ENCODE results near the gene RYR3.

DNA sequence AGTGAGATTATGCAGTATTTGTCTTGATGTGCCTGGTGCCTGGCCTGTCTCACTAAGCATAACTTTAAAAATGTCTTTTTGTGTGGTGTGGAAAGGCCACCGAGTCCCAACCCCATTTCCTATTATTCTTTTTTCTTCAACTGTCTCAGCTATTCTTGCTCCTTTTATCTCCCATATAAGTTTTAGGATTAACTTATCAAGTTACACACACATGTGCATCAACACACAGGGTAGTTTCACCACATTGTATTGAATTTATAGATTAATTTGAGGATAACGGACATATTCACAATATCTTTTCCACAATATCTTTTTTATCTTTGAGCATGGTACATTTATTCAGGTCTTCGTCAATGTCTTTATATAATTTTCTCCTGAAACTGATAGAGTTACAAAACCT, 127.6 kb downstream of the RYR3 start:
- TF ChIP-seq CTCF (conservative IDR thresholded peaks at IDR 0.05; ENCODE audit: low read length): no peak
- TF ChIP-seq EZH2phosphoT487 (IDR thresholded peaks at IDR 0.05; ENCODE audit: borderline replicate concordance): no peak
